ENCODE data around the gene TUBA1C. TPM values are rescaled to one million over a fixed set of nuclear protein-coding genes. Genes with fewer than 3 reads are reported as not detected.

Gene TUBA1C
- total and polyA plus RNA-seq, 8 donors = 63.7 to 403 (median 155) TPM

GRCh38 chr12:49322367-49322707, 57.5 kb downstream of the TUBA1C start:
- intact Hi-C loops (cut with DNase I; ENCODE audit: low total_unique reads) = no loop called here
- no peak for TF ChIP-seq CTCF (IDR thresholded peaks at IDR 0.05)
- no peak for TF ChIP-seq POLR2AphosphoS5 (IDR thresholded peaks at IDR 0.05)
- TF ChIP-seq EP300 (IDR thresholded peaks at IDR 0.05) = no peak
- TF ChIP-seq POLR2A (IDR thresholded peaks at IDR 0.05) = no peak
- peaks cover 12 to 21% (median 15%) of the 10 kb centered on the region in 4 donors for H3K4me1 ChIP-seq
- peak overlapping the region; percentile 63 to 80 (median 70) for H3K27ac ChIP-seq
- no peaks in the 10 kb centered on the region for H3K27me3 ChIP-seq
- no peak for DNase-seq
- no peaks in the 10 kb centered on the region for H3K9me3 ChIP-seq
- WGBS, 5 donors = 33 to 52% (median 43%) methylated on average over 12 of the region's 12 CpGs
- H3K36me3 ChIP-seq = peaks cover 0 to 8% (median 0%) of the 10 kb centered on the region in 4 donors
- H3K4me3 ChIP-seq = peak overlapping the region; percentile 50 to 77 (median 69)

GRCh38 chr12:49322708-49323523, 58.0 kb downstream of the TUBA1C start, which contains the start of gene TROAP:
TSS of gene TROAP (plus strand) at chr12:49323255. CDS start at chr12:49323609, 354 bp downstream.
- TF ChIP-seq POLR2AphosphoS5 (IDR thresholded peaks at IDR 0.05) (peak in 2 of 3 donors; percentile 68 to 78), POLR2A (IDR thresholded peaks at IDR 0.05) (peak in 1 of 4 donors; percentile 24), EP300 (IDR thresholded peaks at IDR 0.05) (no peak)
- Histone ChIP-seq H3K27me3 (no peaks in the 10 kb centered on the region), H3K27ac (peak within 1 kb of the TSS; percentile 63 to 80 (median 70)), H3K9me3 (no peaks in the 10 kb centered on the region), H3K4me1 (peaks cover 12 to 21% (median 15%) of the 10 kb centered on the region in 4 donors), H3K4me3 (peak within 1 kb of the TSS; percentile 50 to 77 (median 69)), H3K36me3 (peaks cover 0 to 8% (median 0%) of the 10 kb centered on the region in 4 donors)
- intact Hi-C loops (cut with DNase I; ENCODE audit: low total_unique reads) = no loop called here
- WGBS, 5 donors = 0 to 1% (median 1%) methylated on average over 61 to 65 of the region's 65 CpGs
- peak; percentile 97 to 99 for DNase-seq

- H3K36me3 ChIP-seq = peaks cover 0 to 8% (median 0%) of the 10 kb centered on the region in 4 donors
- DNase-seq = no peak
- H3K27ac ChIP-seq = peak overlapping the region in 2 of 5 donors; percentile 55 to 80
- TF ChIP-seq POLR2AphosphoS5 (IDR thresholded peaks at IDR 0.05) (no peak), EP300 (IDR thresholded peaks at IDR 0.05) (no peak), POLR2A (IDR thresholded peaks at IDR 0.05) (no peak), CTCF (IDR thresholded peaks at IDR 0.05) (no peak)
- 6 to 12% (median 10%) methylated on average over 14 to 19 of the region's 19 CpGs for WGBS, 5 donors
- H3K27me3 ChIP-seq = no peaks in the 10 kb centered on the region
- H3K9me3 ChIP-seq = no peaks in the 10 kb centered on the region
- peaks cover 12 to 21% (median 15%) of the 10 kb centered on the region in 4 donors for H3K4me1 ChIP-seq
- H3K4me3 ChIP-seq = peak overlapping the region; percentile 50 to 77 (median 69)
- intact Hi-C loops (cut with DNase I; ENCODE audit: low total_unique reads) = no loop called here
Observed at GRCh38 chr12:49323524-49324097, 58.7 kb downstream of the TUBA1C start.

Other genes with a start within 250 kb of the TUBA1C start
- gene PRKAG1, start 246.3 kb upstream of the TUBA1C start, total RNA-seq = 10 to 100 TPM in 4 of 5 donors, 1 to 10 TPM in 1; 5.8 to 68.7 (median 36.9) TPM
- 10 to 100 TPM; 42.6 to 61.7 (median 48.7) TPM for gene PRKAG1, start 246.3 kb upstream of the TUBA1C start, polyA plus RNA-seq
- gene KMT2D, start 204.3 kb upstream of the TUBA1C start, total RNA-seq = 100 to 1,000 TPM in 3 of 5 donors, 10 to 100 TPM in 2; 65.4 to 220 (median 110) TPM
- gene KMT2D, start 204.3 kb upstream of the TUBA1C start, polyA plus RNA-seq = 10 to 100 TPM in 1 of 3 donors, 1 to 10 TPM in 2; 3.2 to 17.2 (median 7.4) TPM
- gene RHEBL1, start 195.1 kb upstream of the TUBA1C start, total RNA-seq = not detected
- gene RHEBL1, start 195.1 kb upstream of the TUBA1C start, polyA plus RNA-seq = 1 to 10 TPM in 1 of 3 donors, under 1 TPM in 1, not detected in 1; 0.75 to 1.0 TPM
- 1 to 10 TPM in 1 of 5 donors, under 1 TPM in 2, not detected in 2; 0.29 to 1.1 (median 0.58) TPM for gene DHH, start 170.3 kb upstream of the TUBA1C start, total RNA-seq
- under 1 TPM; 0.10 to 0.15 (median 0.12) TPM for gene DHH, start 170.3 kb upstream of the TUBA1C start, polyA plus RNA-seq
- gene LMBR1L, start 154.2 kb upstream of the TUBA1C start, total RNA-seq = 10 to 100 TPM; 11.2 to 61.4 (median 54.9) TPM
- gene LMBR1L, start 154.2 kb upstream of the TUBA1C start, polyA plus RNA-seq = 10 to 100 TPM in 1 of 3 donors, 1 to 10 TPM in 2; 6.8 to 40.4 (median 7.8) TPM
- 100 to 1,000 TPM; 205 to 529 (median 339) TPM for gene TUBA1B, start 133.7 kb upstream of the TUBA1C start, total RNA-seq
- 100 to 1,000 TPM; 436 to 710 (median 468) TPM for gene TUBA1B, start 133.7 kb upstream of the TUBA1C start, polyA plus RNA-seq
- gene TUBA1A, start 76.0 kb upstream of the TUBA1C start, total RNA-seq = 100 to 1,000 TPM in 4 of 5 donors, 10 to 100 TPM in 1; 82.2 to 279 (median 156) TPM
- gene TUBA1A, start 76.0 kb upstream of the TUBA1C start, polyA plus RNA-seq = 100 to 1,000 TPM in 1 of 3 donors, 10 to 100 TPM in 2; 64.5 to 104 (median 89.7) TPM
- 10 to 100 TPM in 2 of 5 donors, under 1 TPM in 1, not detected in 2; 0.45 to 14.5 (median 11.9) TPM for gene PRPH, start 30.1 kb downstream of the TUBA1C start, total RNA-seq
- 1 to 10 TPM in 1 of 3 donors, under 1 TPM in 1, not detected in 1; 0.50 to 9.0 TPM for gene PRPH, start 30.1 kb downstream of the TUBA1C start, polyA plus RNA-seq
- gene TROAP, start 58.2 kb downstream of the TUBA1C start, total RNA-seq = 10 to 100 TPM in 2 of 5 donors, 1 to 10 TPM in 3; 1.4 to 54.2 (median 8.5) TPM
- gene TROAP, start 58.2 kb downstream of the TUBA1C start, polyA plus RNA-seq = 10 to 100 TPM in 1 of 3 donors, 1 to 10 TPM in 2; 3.2 to 15.7 (median 8.9) TPM
- gene C1QL4, start 72.1 kb downstream of the TUBA1C start, total RNA-seq = not detected
- not detected for gene C1QL4, start 72.1 kb downstream of the TUBA1C start, polyA plus RNA-seq
- 10 to 100 TPM in 2 of 5 donors, 1 to 10 TPM in 2, not detected in 1; 3.1 to 54.7 (median 13.9) TPM for gene DNAJC22, start 81.8 kb downstream of the TUBA1C start, total RNA-seq
- 1 to 10 TPM; 1.5 to 1.6 (median 1.5) TPM for gene DNAJC22, start 81.8 kb downstream of the TUBA1C start, polyA plus RNA-seq
- gene SPATS2, start 102.4 kb downstream of the TUBA1C start, total RNA-seq = 100 to 1,000 TPM in 1 of 5 donors, 10 to 100 TPM in 4; 14.8 to 194 (median 24.8) TPM
- 10 to 100 TPM in 2 of 3 donors, 1 to 10 TPM in 1; 8.0 to 15.9 (median 14.4) TPM for gene SPATS2, start 102.4 kb downstream of the TUBA1C start, polyA plus RNA-seq